CD8-positive, alpha-beta memory T cell (primary cell): Measurements from ENCODE around the gene NISCH. TPM values are rescaled to one million over a fixed set of nuclear protein-coding genes. Genes with fewer than 3 reads are reported as not detected.

ENCODE experiments used
- CTCF ChIA-PET: fragments of 350-600 bp; sonication (Branson Sonifier 250); formaldehyde crosslinking; loops from one replicate; lab custom pipeline; 2021; ENCODE audit warnings: antibody characterized with exemption; lab: Charles Lee
- POLR2A ChIA-PET: fragments of 350-600 bp; sonication (Branson Sonifier 250); formaldehyde crosslinking; loops from one replicate; lab custom pipeline; 2021; ENCODE audit warnings: antibody characterized with exemption; lab: Charles Lee
- DNase-seq, 5 donors: peaks; one replicate each; pipeline versions ENCODE4 v3.0.0 to v3.0.0-alpha.2; 2020 to 2022; ENCODE audit warnings: mixed read lengths in 1 of 5
- H3K27ac ChIP-seq: one replicate; pipeline ENCODE4 v1.7.0; 2013; ENCODE audit warnings: low read depth, mild to moderate bottlenecking, low read length, moderate library complexity
- H3K27me3 ChIP-seq: 2 replicates; pipeline ENCODE4 v1.7.0; 2013; ENCODE audit warnings: low read length, mild to moderate bottlenecking; ENCODE audit not compliant: insufficient read depth, poor library complexity, severe bottlenecking
- H3K36me3 ChIP-seq: 2 replicates; pipeline ENCODE4 v1.7.0; 2013; ENCODE audit warnings: mild to moderate bottlenecking, low read length, moderate library complexity; ENCODE audit not compliant: insufficient read depth
- H3K4me1 ChIP-seq: 2 replicates; pipeline ENCODE4 v1.7.0; 2013; ENCODE audit warnings: mild to moderate bottlenecking, low read length, moderate library complexity; ENCODE audit not compliant: insufficient read depth
- H3K4me3 ChIP-seq: 2 replicates; pipeline ENCODE4 v1.7.0; 2013; ENCODE audit warnings: mild to moderate bottlenecking, low read length
- H3K9me3 ChIP-seq: 2 replicates; pipeline ENCODE4 v1.7.0; 2013; ENCODE audit warnings: mild to moderate bottlenecking, low read length
- H3K27ac Mint-ChIP-seq, 8 donors: one replicate each; pipeline ENCODE4 v1.8.0; 2020 to 2021; ENCODE audit warnings: mixed read lengths in 8 of 8, mild to moderate bottlenecking in 6 of 8, inconsistent platforms in 3 of 8, moderate library complexity in 3 of 8
- H3K27me3 Mint-ChIP-seq, 2 donors: one replicate each; pipeline ENCODE4 v1.8.0; 2020 to 2021; ENCODE audit warnings: mixed read lengths in 2 of 2, mild to moderate bottlenecking in 1 of 2, moderate library complexity in 1 of 2
- H3K36me3 Mint-ChIP-seq, 3 donors: one replicate each; pipeline ENCODE4 v1.8.0; 2020 to 2021; ENCODE audit warnings: mixed read lengths in 3 of 3, inconsistent platforms in 1 of 3, mild to moderate bottlenecking in 1 of 3
- H3K4me1 Mint-ChIP-seq, 3 donors: one replicate each; pipeline ENCODE4 v1.8.0; 2020 to 2021; ENCODE audit warnings: mixed read lengths in 3 of 3, inconsistent platforms in 1 of 3, mild to moderate bottlenecking in 1 of 3
- H3K4me3 Mint-ChIP-seq, 7 donors: one replicate each; pipeline ENCODE4 v1.8.0; 2020 to 2021; ENCODE audit warnings: mixed read lengths in 7 of 7, mild to moderate bottlenecking in 6 of 7, moderate library complexity in 4 of 7, inconsistent platforms in 2 of 7
- H3K9me3 Mint-ChIP-seq, 5 donors: one replicate each; pipeline ENCODE4 v1.8.0; 2020 to 2022; ENCODE audit warnings: mixed read lengths in 5 of 5, mild to moderate bottlenecking in 3 of 5, moderate library complexity in 2 of 5, inconsistent platforms in 1 of 5
- polyA plus RNA-seq: library from polyadenylated mRNA; unstranded; fragments of 300-500 nt; fragmentation: Illumina TruSeq; gene quantifications from one replicate; pipeline ENCODE4 v1.2.3, GENCODE V29; 2021
- total RNA-seq, 2 experiments: library from RNA; stranded (reverse); gene quantifications; one replicate each; pipeline ENCODE4 v1.2.3, GENCODE V29; 2021

NISCH gene
- total and polyA plus RNA-seq, 3 experiments from 2014 or later: 31.6 to 66.2 (median 65.7) TPM

- no peak overlapping the region for H3K4me3 ChIP-seq
- peaks cover 0 to 5% (median 3%) of the 10 kb centered on the region in 3 donors for H3K4me1 Mint-ChIP-seq
- ChIA-PET CTCF (no interaction called here), POLR2A (no interaction called here)
- no peak overlapping the region for H3K27ac Mint-ChIP-seq
- H3K9me3 ChIP-seq: no peaks in the 10 kb centered on the region
- H3K36me3 Mint-ChIP-seq: peaks cover 0 to 21% (median 2%) of the 10 kb centered on the region in 3 donors
- H3K36me3 ChIP-seq: peaks cover 9% of the 10 kb centered on the region
- no peaks in the 10 kb centered on the region for H3K27me3 ChIP-seq
- H3K4me1 ChIP-seq: no peaks in the 10 kb centered on the region
- H3K9me3 Mint-ChIP-seq: no peaks in the 10 kb centered on the region
- DNase-seq: no peak
- no peak overlapping the region for H3K27ac ChIP-seq
- H3K4me3 Mint-ChIP-seq: no peak overlapping the region
- no peaks in the 10 kb centered on the region for H3K27me3 Mint-ChIP-seq
Observed at GRCh38 chr3:52495777-52496602, 40.6 kb downstream of the NISCH start.

- Histone ChIP-seq H3K4me3 (no peak overlapping the region), H3K36me3 (no peaks in the 10 kb centered on the region), H3K9me3 (no peaks in the 10 kb centered on the region), H3K27me3 (no peaks in the 10 kb centered on the region), H3K4me1 (no peaks in the 10 kb centered on the region), H3K27ac (no peak overlapping the region)
- DNase-seq: no peak
- H3K4me1 Mint-ChIP-seq: peaks cover 0 to 5% (median 3%) of the 10 kb centered on the region in 3 donors
- POLR2A ChIA-PET: no interaction called here
- no peaks in the 10 kb centered on the region for H3K9me3 Mint-ChIP-seq
- H3K4me3 Mint-ChIP-seq: no peak overlapping the region
- no peak overlapping the region for H3K27ac Mint-ChIP-seq
- H3K36me3 Mint-ChIP-seq: no peaks in the 10 kb centered on the region
- H3K27me3 Mint-ChIP-seq: no peaks in the 10 kb centered on the region
- CTCF ChIA-PET: no interaction called here
Observed at GRCh38 chr3:52498137-52499054, 43.0 kb downstream of the NISCH start.

- H3K4me3 Mint-ChIP-seq: no peak overlapping the region
- CTCF ChIA-PET: no interaction called here
- Histone ChIP-seq H3K27me3 (no peaks in the 10 kb centered on the region), H3K9me3 (no peaks in the 10 kb centered on the region), H3K4me1 (no peaks in the 10 kb centered on the region), H3K27ac (no peak overlapping the region), H3K4me3 (no peak overlapping the region), H3K36me3 (no peaks in the 10 kb centered on the region)
- no peaks in the 10 kb centered on the region for H3K36me3 Mint-ChIP-seq
- DNase-seq: no peak
- H3K27me3 Mint-ChIP-seq: no peaks in the 10 kb centered on the region
- H3K9me3 Mint-ChIP-seq: no peaks in the 10 kb centered on the region
- POLR2A ChIA-PET: interaction anchor here (0.6 kb wide), 1 partner anchor 558 kb away, joined by 3 read pairs; no protein-coding TSS in a partner anchor
- no peak overlapping the region for H3K27ac Mint-ChIP-seq
- no peaks in the 10 kb centered on the region for H3K4me1 Mint-ChIP-seq
Observed at GRCh38 chr3:52501046-52501445, 45.6 kb downstream of the NISCH start.

- Histone ChIP-seq H3K27me3 (no peaks in the 10 kb centered on the region), H3K4me1 (no peaks in the 10 kb centered on the region), H3K27ac (no peak overlapping the region), H3K36me3 (no peaks in the 10 kb centered on the region), H3K9me3 (no peaks in the 10 kb centered on the region), H3K4me3 (no peak overlapping the region)
- Mint-ChIP-seq H3K4me3 (peak overlapping the region in 1 of 7 donors; percentile 36), H3K27me3 (no peaks in the 10 kb centered on the region), H3K36me3 (no peaks in the 10 kb centered on the region), H3K4me1 (no peaks in the 10 kb centered on the region), H3K9me3 (no peaks in the 10 kb centered on the region), H3K27ac (peak overlapping the region in 1 of 8 donors; percentile 66)
- POLR2A ChIA-PET: no interaction called here
- DNase-seq: no peak
- CTCF ChIA-PET: no interaction called here
Observed at GRCh38 chr3:52502001-52502400, 46.6 kb downstream of the NISCH start.

- CTCF ChIA-PET: no interaction called here
- Mint-ChIP-seq H3K36me3 (no peaks in the 10 kb centered on the region), H3K9me3 (no peaks in the 10 kb centered on the region)
Observed at GRCh38 chr3:52502808-52503350, 47.5 kb downstream of the NISCH start.

GRCh38 chr3:52503788-52504424, 48.5 kb downstream of the NISCH start:
- no peaks in the 10 kb centered on the region for H3K27me3 ChIP-seq
- CTCF ChIA-PET: no interaction called here
- no peak overlapping the region for H3K27ac ChIP-seq
- no peaks in the 10 kb centered on the region for H3K4me1 ChIP-seq
- H3K9me3 Mint-ChIP-seq: no peaks in the 10 kb centered on the region
- H3K36me3 Mint-ChIP-seq: no peaks in the 10 kb centered on the region
- no peak for DNase-seq
- H3K9me3 ChIP-seq: no peaks in the 10 kb centered on the region
- no peaks in the 10 kb centered on the region for H3K36me3 ChIP-seq
- H3K4me3 ChIP-seq: no peak overlapping the region
- no peak overlapping the region for H3K4me3 Mint-ChIP-seq
- no peaks in the 10 kb centered on the region for H3K27me3 Mint-ChIP-seq
- POLR2A ChIA-PET: no interaction called here
- no peak overlapping the region for H3K27ac Mint-ChIP-seq
- no peaks in the 10 kb centered on the region for H3K4me1 Mint-ChIP-seq

More at GRCh38 chr3:52502808-52503350, 47.5 kb downstream of the NISCH start:
- Histone ChIP-seq H3K4me3 (no peak overlapping the region), H3K27ac (no peak overlapping the region), H3K4me1 (no peaks in the 10 kb centered on the region), H3K9me3 (no peaks in the 10 kb centered on the region), H3K36me3 (no peaks in the 10 kb centered on the region), H3K27me3 (no peaks in the 10 kb centered on the region)
- no peak for DNase-seq
- H3K4me3 Mint-ChIP-seq: no peak overlapping the region
- H3K27ac Mint-ChIP-seq: no peak overlapping the region
- H3K27me3 Mint-ChIP-seq: no peaks in the 10 kb centered on the region
- POLR2A ChIA-PET: no interaction called here
- no peaks in the 10 kb centered on the region for H3K4me1 Mint-ChIP-seq

- no peak overlapping the region for H3K4me3 Mint-ChIP-seq
- no peaks in the 10 kb centered on the region for H3K9me3 Mint-ChIP-seq
- POLR2A ChIA-PET: no interaction called here
- H3K4me1 Mint-ChIP-seq: no peaks in the 10 kb centered on the region
- no peak for DNase-seq
- Histone ChIP-seq H3K4me3 (no peak overlapping the region), H3K36me3 (no peaks in the 10 kb centered on the region), H3K27me3 (no peaks in the 10 kb centered on the region), H3K9me3 (no peaks in the 10 kb centered on the region), H3K27ac (no peak overlapping the region), H3K4me1 (no peaks in the 10 kb centered on the region)
- no peaks in the 10 kb centered on the region for H3K27me3 Mint-ChIP-seq
- no peaks in the 10 kb centered on the region for H3K36me3 Mint-ChIP-seq
- CTCF ChIA-PET: no interaction called here
- no peak overlapping the region for H3K27ac Mint-ChIP-seq
Observed at GRCh38 chr3:52504977-52505376, 49.6 kb downstream of the NISCH start.
